HG03108 (cell line): ENCODE measurements around the gene SPINK7.

ENCODE experiments used
- ATAC-seq: cut with Tn5 transposase; IDR thresholded peaks from one replicate; pipeline ENCODE4 v1.9.1; 2021; ENCODE audit warnings: moderate library complexity; ENCODE audit not compliant: unreplicated experiment

SPINK7 gene

GRCh38 chr5:148343603-148344487 is 31.6 kb downstream of the SPINK7 start:
- ATAC-seq = no peak

DNA sequence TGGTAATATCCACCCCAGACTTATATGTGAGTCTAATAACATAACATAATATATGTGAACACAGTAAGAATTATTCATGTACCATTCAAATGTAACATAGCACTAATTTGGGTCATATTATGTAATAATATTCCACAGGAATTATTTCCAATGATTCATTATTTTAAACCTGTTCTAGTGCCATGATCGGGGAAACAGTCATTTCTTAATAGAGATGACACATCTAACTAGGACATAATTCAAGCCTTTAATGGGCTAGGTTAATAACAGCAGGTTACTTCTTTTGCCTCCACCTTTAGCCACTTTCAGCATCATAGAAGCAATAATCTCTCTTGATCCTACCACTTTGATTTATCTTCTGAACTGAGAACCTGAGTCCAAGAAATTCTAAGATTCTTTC is 35.5 kb downstream of the SPINK7 start:
- no peak for ATAC-seq

- ATAC-seq = no peak
Observed at GRCh38 chr5:148352696-148353095, 40.5 kb downstream of the SPINK7 start.

- ATAC-seq = no peak
Observed at GRCh38 chr5:148353634-148354033, 41.4 kb downstream of the SPINK7 start.

DNA sequence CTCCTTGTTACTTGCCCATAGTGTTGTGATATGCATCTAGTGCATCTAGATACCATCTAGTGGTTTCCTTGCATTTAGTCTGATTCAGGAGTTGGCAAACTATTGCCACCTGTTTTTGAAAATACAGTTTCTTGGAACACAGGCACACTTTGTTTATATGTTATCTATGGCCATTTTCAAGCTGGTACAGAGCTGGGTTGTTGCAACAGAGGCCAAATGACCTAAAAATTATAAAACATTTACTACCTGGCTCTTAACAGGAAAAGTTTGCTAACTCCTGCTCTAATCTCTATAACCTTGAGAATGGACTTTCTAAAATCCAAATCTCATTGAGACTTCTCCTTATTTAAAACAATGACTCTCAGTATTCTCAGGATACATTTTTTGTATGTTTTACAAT is 52.1 kb downstream of the SPINK7 start:
- no peak for ATAC-seq
